IPS-18a (cell line): ENCODE measurements around the gene CMTM2.
"Not testable (repeated sequence)": the region's sequence is repeated elsewhere in the genome, so short reads cannot be mapped to it uniquely, and the experiment has no call there.

Experiments
- H3K27ac ChIP-seq: one replicate; pipeline ENCODE4 v1.5.1; 2013; ENCODE audit warnings: low read length
- H3K27me3 ChIP-seq: one replicate; pipeline ENCODE4 v1.6.1; 2013; ENCODE audit warnings: mild to moderate bottlenecking, low read length; ENCODE audit not compliant: control insufficient read depth, insufficient read depth
- H3K36me3 ChIP-seq: one replicate; pipeline ENCODE4 v1.6.1; 2013; ENCODE audit warnings: low read depth, low read length; ENCODE audit not compliant: control insufficient read depth
- H3K4me1 ChIP-seq: one replicate; pipeline ENCODE4 v1.6.1; 2013; ENCODE audit warnings: low read depth, low read length; ENCODE audit not compliant: control insufficient read depth
- H3K4me3 ChIP-seq: one replicate; pipeline ENCODE4 v1.5.1; 2013; ENCODE audit warnings: low read length
- H3K9ac ChIP-seq: one replicate; pipeline ENCODE4 v1.6.1; 2013; ENCODE audit warnings: mild to moderate bottlenecking, low read length, moderate library complexity
- H3K9me3 ChIP-seq: one replicate; pipeline ENCODE4 v1.6.1; 2013; ENCODE audit warnings: low read depth, low read length; ENCODE audit not compliant: control insufficient read depth

CMTM2 gene

DNA sequence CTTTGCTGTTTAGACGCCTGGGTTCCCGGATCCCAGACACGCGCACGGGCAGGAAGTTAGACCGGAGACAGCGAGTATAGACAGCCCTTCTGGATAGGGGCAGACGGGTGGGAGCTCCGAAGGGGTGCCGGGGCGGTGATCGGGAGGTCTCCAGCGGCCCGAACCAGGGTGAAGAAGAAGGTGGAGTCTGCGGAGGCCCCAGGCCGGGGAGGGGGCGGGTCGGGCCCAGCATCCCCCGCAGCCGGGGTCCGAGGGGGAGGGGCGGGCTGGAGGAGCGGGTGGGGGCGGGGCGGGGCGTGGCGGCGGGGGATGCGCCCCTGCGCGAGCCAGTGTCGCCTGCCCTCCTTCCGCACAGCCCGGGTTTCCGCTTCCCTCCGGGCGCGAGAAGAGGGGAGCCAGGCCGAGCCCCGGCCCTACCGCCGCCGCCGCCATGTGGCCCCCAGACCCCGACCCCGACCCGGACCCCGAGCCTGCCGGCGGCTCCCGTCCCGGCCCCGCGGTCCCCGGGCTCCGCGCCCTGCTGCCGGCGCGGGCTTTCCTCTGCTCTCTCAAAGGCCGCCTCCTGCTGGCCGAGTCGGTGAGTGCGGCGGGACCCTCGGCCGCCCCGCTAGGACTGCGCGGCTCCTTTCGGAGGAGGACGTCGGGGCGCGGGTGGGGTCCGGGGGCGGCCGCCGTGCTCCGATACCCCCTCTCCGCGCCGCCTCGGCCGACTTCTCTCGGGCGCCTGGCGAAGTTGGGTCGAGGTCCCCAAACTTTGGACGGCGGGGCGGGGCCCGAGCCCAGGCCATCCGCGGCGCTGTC, 25.3 kb downstream of the CMTM2 start, which contains the start of gene CMTM3:
CMTM3 (plus strand) TSS at position 329 of the 801 bp plus-strand sequence; CDS start at position 431, 102 bp downstream.
- peak within 1 kb of the TSS; percentile 66 for H3K4me3 ChIP-seq
- no peaks in the 10 kb centered on the region for H3K27me3 ChIP-seq
- peak within 1 kb of the TSS; percentile 53 for H3K9ac ChIP-seq
- H3K9me3 ChIP-seq: no peaks in the 10 kb centered on the region
- peaks cover 7% of the 10 kb centered on the region for H3K4me1 ChIP-seq
- no peak within 1 kb of the TSS for H3K27ac ChIP-seq
- peaks cover 2% of the 10 kb centered on the region for H3K36me3 ChIP-seq

GRCh38 chr16:66605177-66605978, 26.1 kb downstream of the CMTM2 start:
- Histone ChIP-seq H3K4me1 (peaks cover 7% of the 10 kb centered on the region), H3K27me3 (no peaks in the 10 kb centered on the region), H3K9me3 (no peaks in the 10 kb centered on the region), H3K36me3 (peaks cover 8% of the 10 kb centered on the region), H3K9ac (peak overlapping the region; percentile 50), H3K4me3 (peak overlapping the region; percentile 56), H3K27ac (no peak overlapping the region)

- Histone ChIP-seq H3K4me3 (peak overlapping the region; percentile 56), H3K9me3 (no peaks in the 10 kb centered on the region), H3K27me3 (no peaks in the 10 kb centered on the region), H3K36me3 (peaks cover 8% of the 10 kb centered on the region), H3K27ac (no peak overlapping the region), H3K4me1 (peaks cover 7% of the 10 kb centered on the region), H3K9ac (peak overlapping the region; percentile 50)
Observed at GRCh38 chr16:66605979-66606751, 26.9 kb downstream of the CMTM2 start.

DNA sequence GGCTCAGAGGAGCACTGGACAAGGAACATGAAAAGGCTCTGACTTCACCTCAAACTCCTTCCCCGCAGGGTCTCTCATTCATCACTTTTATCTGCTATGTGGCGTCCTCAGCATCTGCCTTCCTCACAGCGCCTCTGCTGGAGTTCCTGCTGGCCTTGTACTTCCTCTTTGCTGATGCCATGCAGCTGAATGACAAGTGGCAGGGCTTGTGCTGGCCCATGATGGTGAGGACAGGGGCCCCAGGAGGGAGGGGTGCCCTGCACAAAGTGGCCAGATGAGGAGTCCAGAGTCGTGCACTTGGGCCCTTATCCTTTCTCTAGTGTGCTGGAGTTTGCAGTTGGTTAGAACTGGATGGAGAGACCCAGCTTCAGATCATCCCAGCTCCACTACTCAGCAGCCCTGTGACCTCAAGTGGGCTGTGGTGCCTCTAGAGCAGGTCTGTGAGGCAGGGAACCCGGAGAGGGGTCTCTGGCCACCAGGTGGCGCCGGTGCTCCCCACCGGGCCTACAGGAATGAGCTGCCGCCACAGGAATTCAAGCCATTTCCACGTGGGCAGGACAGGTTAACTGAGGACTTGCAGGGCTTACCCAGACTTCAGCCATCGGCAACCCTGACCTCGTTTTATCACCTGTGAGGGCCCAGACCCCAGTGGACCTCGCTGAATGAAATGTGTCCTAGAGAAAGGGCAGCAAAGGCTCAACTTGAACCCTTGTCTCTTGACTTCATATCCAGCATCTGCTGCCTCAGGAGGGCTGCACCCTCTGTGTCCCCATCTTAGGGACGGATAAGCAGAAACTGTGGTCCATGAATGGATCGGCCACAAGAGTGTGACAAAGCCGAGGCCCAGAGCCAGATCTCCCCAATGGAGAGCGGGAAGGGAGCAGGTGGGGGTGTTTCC, 29.2 kb downstream of the CMTM2 start:
- Histone ChIP-seq H3K27ac (no peak overlapping the region), H3K27me3 (no peaks in the 10 kb centered on the region), H3K9ac (peak overlapping the region; percentile 10), H3K4me1 (peaks cover 7% of the 10 kb centered on the region), H3K4me3 (no peak overlapping the region), H3K9me3 (no peaks in the 10 kb centered on the region), H3K36me3 (peaks cover 23% of the 10 kb centered on the region)

GRCh38 chr16:66609139-66609510, 29.9 kb downstream of the CMTM2 start:
- no peak overlapping the region for H3K27ac ChIP-seq
- no peaks in the 10 kb centered on the region for H3K27me3 ChIP-seq
- H3K9me3 ChIP-seq: no peaks in the 10 kb centered on the region
- H3K4me3 ChIP-seq: no peak overlapping the region
- H3K4me1 ChIP-seq: peaks cover 7% of the 10 kb centered on the region
- peaks cover 27% of the 10 kb centered on the region for H3K36me3 ChIP-seq
- H3K9ac ChIP-seq: peak overlapping the region; percentile 10

- Histone ChIP-seq H3K27ac (no peak overlapping the region), H3K9me3 (no peaks in the 10 kb centered on the region), H3K4me1 (peaks cover 7% of the 10 kb centered on the region), H3K4me3 (no peak overlapping the region), H3K27me3 (no peaks in the 10 kb centered on the region), H3K36me3 (peaks cover 31% of the 10 kb centered on the region), H3K9ac (no peak overlapping the region)
Observed at GRCh38 chr16:66610111-66610820, 31.0 kb downstream of the CMTM2 start.

DNA sequence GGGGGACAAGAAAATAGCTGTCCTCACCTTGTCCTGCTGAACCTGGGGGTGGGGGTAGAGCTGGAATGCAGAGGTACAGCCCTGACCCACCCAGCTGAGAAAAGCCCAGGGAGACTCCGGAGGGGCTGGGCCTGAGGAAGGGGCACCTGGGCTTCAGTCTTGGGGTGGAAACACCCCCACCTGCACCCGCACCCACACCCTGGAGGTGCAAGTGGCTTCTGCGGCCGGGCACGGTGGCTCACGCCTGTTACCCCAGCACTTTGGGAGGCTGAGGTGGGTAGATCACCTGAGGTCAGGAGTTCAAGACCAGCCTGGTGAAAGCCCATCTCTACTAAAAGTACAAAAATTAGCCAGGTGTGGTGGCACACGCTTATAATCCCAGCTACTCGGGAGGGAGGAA, 32.6 kb downstream of the CMTM2 start:
- H3K27me3 ChIP-seq, H3K27ac ChIP-seq, H3K9me3 ChIP-seq, H3K4me3 ChIP-seq, H3K9ac ChIP-seq: not testable (repeated sequence)
- Histone ChIP-seq H3K4me1 (peaks cover 16% of the 10 kb centered on the region), H3K36me3 (peaks cover 31% of the 10 kb centered on the region)

GRCh38 chr16:66612422-66612821, 33.2 kb downstream of the CMTM2 start:
- H3K36me3 ChIP-seq: peaks cover 31% of the 10 kb centered on the region

GRCh38 chr16:66614161-66614802, 35.0 kb downstream of the CMTM2 start:
- Histone ChIP-seq H3K27me3 (no peaks in the 10 kb centered on the region), H3K9ac (no peak overlapping the region), H3K36me3 (peaks cover 31% of the 10 kb centered on the region)

More at GRCh38 chr16:66612422-66612821, 33.2 kb downstream of the CMTM2 start:
- Histone ChIP-seq H3K27me3 (no peaks in the 10 kb centered on the region), H3K4me1 (peaks cover 21% of the 10 kb centered on the region), H3K9ac (no peak overlapping the region), H3K27ac (no peak overlapping the region), H3K9me3 (no peaks in the 10 kb centered on the region), H3K4me3 (no peak overlapping the region)

DNA sequence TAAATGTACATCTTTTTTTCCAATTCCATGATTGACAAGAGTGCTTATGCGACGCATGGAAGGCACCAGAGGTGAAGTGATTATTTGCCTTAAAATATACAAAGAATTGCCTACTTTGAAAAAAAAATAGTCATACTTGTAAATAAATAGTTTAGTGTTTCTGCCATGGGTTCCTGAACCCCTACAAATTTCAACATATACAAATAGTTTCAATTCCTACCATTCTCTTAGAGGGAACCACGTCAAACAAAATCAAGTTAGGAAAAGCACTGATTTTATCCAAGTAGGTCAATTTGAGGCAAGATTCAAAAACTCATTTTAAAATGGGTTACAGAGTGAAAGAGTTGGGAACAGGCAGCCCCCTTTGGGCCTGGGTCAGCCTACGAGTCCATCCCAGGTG, 36.9 kb downstream of the CMTM2 start:
- no peak overlapping the region for H3K27ac ChIP-seq
- H3K4me1 ChIP-seq: peaks cover 14% of the 10 kb centered on the region
- no peak overlapping the region for H3K9ac ChIP-seq
- no peaks in the 10 kb centered on the region for H3K9me3 ChIP-seq
- no peak overlapping the region for H3K4me3 ChIP-seq
- H3K36me3 ChIP-seq: peaks cover 27% of the 10 kb centered on the region
- no peaks in the 10 kb centered on the region for H3K27me3 ChIP-seq

More at GRCh38 chr16:66614161-66614802, 35.0 kb downstream of the CMTM2 start:
- Histone ChIP-seq H3K4me1 (peaks cover 14% of the 10 kb centered on the region), H3K9me3 (no peaks in the 10 kb centered on the region), H3K27ac (no peak overlapping the region), H3K4me3 (no peak overlapping the region)
